GM20000 (cell line): ENCODE measurements around the gene FBRS.
"Not testable (repeated sequence)": the region's sequence is repeated elsewhere in the genome, so short reads cannot be mapped to it uniquely, and the experiment has no call there.

Source experiments
- DNase-seq: peaks from one replicate; pipeline ENCODE4 v3.0.0; 2012; ENCODE audit warnings: low spot score
- TF ChIP-seq, protein P1 (sequence below): IDR thresholded peaks from 2 replicates; pipeline ENCODE4 v1.5.1; 2012; ENCODE audit warnings: mild to moderate bottlenecking, control low read depth; ENCODE audit errors: extremely low read depth, missing control alignments

The FBRS gene

DNA sequence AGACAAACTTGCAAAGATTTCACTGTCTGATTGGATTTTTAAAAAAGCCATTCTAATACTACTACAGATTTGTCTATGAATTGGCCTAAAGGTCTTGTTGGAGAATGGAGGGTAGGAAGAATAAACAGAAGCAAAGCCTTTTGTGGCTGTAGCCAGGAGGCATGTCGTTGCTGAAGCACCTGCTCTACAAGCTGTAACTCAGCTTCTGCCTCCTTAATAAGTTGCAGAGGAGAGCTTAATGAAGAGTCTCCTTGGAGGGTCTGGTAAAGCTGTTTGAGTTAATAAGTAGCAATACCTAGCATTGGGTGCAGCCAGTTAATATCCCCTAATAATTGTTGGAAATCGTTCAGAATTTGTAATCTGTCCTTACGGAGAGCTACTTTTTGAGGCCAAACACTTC is 38.1 kb upstream of the FBRS start:
- DNase-seq: no peak
- TF ChIP-seq, protein P1, sequence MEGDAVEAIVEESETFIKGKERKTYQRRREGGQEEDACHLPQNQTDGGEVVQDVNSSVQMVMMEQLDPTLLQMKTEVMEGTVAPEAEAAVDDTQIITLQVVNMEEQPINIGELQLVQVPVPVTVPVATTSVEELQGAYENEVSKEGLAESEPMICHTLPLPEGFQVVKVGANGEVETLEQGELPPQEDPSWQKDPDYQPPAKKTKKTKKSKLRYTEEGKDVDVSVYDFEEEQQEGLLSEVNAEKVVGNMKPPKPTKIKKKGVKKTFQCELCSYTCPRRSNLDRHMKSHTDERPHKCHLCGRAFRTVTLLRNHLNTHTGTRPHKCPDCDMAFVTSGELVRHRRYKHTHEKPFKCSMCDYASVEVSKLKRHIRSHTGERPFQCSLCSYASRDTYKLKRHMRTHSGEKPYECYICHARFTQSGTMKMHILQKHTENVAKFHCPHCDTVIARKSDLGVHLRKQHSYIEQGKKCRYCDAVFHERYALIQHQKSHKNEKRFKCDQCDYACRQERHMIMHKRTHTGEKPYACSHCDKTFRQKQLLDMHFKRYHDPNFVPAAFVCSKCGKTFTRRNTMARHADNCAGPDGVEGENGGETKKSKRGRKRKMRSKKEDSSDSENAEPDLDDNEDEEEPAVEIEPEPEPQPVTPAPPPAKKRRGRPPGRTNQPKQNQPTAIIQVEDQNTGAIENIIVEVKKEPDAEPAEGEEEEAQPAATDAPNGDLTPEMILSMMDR: no peak

DNA sequence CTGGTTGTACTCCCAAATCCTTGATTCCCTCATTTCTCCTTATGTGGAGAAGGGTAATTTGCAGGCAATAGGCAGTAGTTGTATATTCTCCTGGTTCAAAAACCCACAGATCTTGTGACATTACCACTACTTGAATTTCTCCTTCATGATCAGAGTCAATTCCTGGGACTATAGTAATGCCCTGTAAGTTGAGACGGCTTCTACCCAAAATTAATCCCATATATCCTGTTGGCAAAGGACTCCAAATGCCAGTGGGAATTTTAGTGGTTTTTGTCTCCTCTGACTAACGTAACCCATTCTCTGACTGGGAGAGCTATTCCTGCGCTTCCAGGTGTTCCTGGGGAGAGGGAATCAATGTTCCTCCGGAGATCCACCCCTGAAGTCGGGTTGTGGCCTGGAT is 36.5 kb upstream of the FBRS start:
- TF ChIP-seq, protein P1: no peak
- DNase-seq: no peak

GRCh38 chr16:30622455-30623032 is 35.7 kb upstream of the FBRS start:
- TF ChIP-seq, protein P1: no peak
- no peak for DNase-seq

DNA sequence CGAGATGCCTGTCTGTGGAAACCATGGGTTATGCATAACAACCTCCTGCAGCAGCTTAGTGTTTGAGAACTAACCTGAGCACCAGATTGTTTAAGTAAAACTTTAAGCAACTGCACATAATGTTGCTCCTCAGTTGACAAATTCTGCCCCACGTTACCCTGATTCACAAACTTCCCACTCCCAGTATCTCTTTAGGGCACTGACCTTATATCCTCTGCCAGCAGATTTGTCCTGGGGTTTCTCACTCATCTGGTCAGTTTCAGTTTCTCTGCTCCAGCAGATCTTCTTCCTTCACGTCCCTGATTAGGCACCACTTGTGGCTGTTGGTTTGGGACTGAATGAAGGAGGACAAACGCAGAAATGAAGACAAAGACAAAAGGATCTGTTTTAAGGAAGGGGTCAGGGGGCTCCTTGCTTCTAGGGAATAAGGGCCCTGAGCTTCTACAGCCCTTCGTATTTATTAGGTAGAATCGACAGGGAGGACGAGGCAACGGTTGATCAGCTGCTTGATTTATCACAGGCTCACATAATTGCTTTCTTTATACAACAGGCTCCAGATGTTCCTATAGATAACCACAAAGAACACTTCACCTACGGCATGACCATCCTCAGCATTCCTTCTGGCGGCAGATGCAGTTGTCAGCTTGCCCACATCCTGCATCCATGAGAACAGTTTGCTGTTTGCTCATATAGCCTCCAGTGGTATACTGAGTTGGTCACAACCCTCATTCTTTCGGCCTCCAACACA is 34.5 kb upstream of the FBRS start:
- DNase-seq: no peak

DNA sequence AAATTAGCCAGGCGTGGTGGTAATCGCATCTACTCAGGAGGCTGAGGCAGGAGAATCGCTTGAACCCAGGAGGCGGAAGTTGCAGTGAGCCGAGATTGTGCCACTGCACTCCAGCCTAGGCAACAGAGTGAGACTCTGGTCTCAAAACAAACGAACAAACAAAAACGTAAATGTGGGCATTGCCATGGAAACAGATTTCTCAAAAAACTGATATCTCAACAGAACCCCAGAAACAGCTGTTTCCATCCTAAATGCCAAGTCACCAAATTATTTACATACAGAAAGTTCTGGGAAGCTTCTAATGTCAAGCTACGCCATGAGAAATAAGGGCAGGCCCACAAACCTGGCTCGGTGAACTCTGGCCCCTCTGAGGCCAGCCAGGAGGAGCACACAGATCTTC is 32.0 kb upstream of the FBRS start:
- DNase-seq: no peak

More for the DNA sequence above, 34.5 kb upstream of the FBRS start:
- TF ChIP-seq, protein P1: no peak

GRCh38 chr16:30628628-30629540 is 29.3 kb upstream of the FBRS start:
- peak; percentile 73 for DNase-seq
- TF ChIP-seq, protein P1: peak; percentile 65

More for the DNA sequence above, 32.0 kb upstream of the FBRS start:
- TF ChIP-seq, protein P1: no peak

DNA sequence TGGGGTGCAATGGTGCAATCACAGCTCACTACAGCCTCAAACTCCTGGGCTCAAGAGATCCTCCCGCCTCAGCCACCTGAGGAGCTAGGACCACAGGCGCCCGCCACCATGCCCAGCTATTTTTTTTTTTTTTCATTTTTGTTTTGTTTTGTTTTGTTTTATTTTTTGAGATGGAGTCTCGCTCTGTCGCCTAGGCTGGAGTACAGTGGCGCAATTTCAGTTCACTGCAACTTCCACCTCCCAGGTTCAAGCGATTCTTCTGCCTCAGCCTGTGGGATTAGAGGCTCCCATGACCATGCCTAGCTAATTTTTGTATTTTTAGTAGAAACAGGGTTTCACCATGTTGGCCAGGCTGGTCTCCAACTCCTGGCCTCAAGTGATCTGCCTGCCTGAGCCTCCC is 25.8 kb upstream of the FBRS start:
- DNase-seq: not testable (repeated sequence)
